B cell (primary cell): ENCODE data around the gene SUSD4. TPM values are rescaled to one million over a fixed set of nuclear protein-coding genes. Genes with fewer than 3 reads are reported as not detected.

ENCODE experiments used
- ATAC-seq: fragments of 200-7000 bp; cut with Tn5 transposase; one replicate; pipeline ENCODE4 v1.10.0; 2021; ENCODE audit warnings: low read depth, mild to moderate bottlenecking, moderate number of reproducible peaks, moderate library complexity
- CTCF ChIA-PET: fragments of 350-600 bp; sonication (Branson Sonifier 250); formaldehyde crosslinking; loops from one replicate; lab custom pipeline; 2021; ENCODE audit warnings: antibody characterized with exemption, inconsistent platforms; lab: Charles Lee
- POLR2A ChIA-PET: fragments of 350-600 bp; sonication (Branson Sonifier 250); formaldehyde crosslinking; loops from one replicate; lab custom pipeline; 2021; ENCODE audit warnings: antibody characterized with exemption; lab: Charles Lee
- DNase-seq: peaks from one replicate; pipeline ENCODE4 v3.0.0; 2013
- H2AFZ ChIP-seq: 2 replicates; pipeline ENCODE4 v1.6.1; 2012; ENCODE audit warnings: mild to moderate bottlenecking, low read depth, low read length; ENCODE audit not compliant: insufficient read depth, poor library complexity, severe bottlenecking
- H3K27ac ChIP-seq, 2 donors: 1 replicate in 1 of 2; 2 replicates in 1 of 2; pipeline ENCODE4 v1.5.1; 2012 to 2013; ENCODE audit warnings: low read length in 2 of 2, mild to moderate bottlenecking in 2 of 2, moderate library complexity in 1 of 2
- H3K27me3 ChIP-seq, 4 experiments: fragments of 200-600 bp in 1 of 4; sonication (generic) in 1 of 4; replicated peaks in 1 of 4; 1 replicate in 2 of 4; 2 replicates in 2 of 4; pipeline versions ENCODE4 v1.6.1 to v1.7.0; 2013 to 2016; ENCODE audit warnings: low read length in 3 of 4, mild to moderate bottlenecking in 2 of 4, mixed read lengths in 1 of 4, moderate library complexity in 1 of 4; ENCODE audit not compliant: insufficient read depth in 4 of 4, control insufficient read depth in 3 of 4; ENCODE audit errors: control extremely low read depth in 1 of 4
- H3K36me3 ChIP-seq, 2 experiments: replicated peaks in 1 of 2; 1 replicate in 1 of 2; 2 replicates in 1 of 2; pipeline versions ENCODE4 v1.6.1 to v1.7.1; 2013; ENCODE audit warnings: low read length in 1 of 2; ENCODE audit not compliant: insufficient read depth in 2 of 2, control insufficient read depth in 1 of 2; ENCODE audit errors: control extremely low read depth in 1 of 2, extremely low read depth in 1 of 2
- H3K4me1 ChIP-seq, 2 donors: fragments of 200-600 bp in 1 of 2; sonication (generic) in 1 of 2; 1 replicate in 1 of 2; 2 replicates in 1 of 2; pipeline versions ENCODE4 v1.5.1 to v1.6.1; 2013 to 2017; ENCODE audit warnings: low read length in 2 of 2; ENCODE audit not compliant: control insufficient read depth in 2 of 2, insufficient read depth in 2 of 2
- H3K4me2 ChIP-seq: replicated peaks from 2 replicates; pipeline ENCODE3; 2012; ENCODE audit warnings: mild to moderate bottlenecking, low read depth, low read length; ENCODE audit not compliant: poor library complexity, severe bottlenecking
- H3K4me3 ChIP-seq, 5 experiments: fragments of 200-600 bp in 1 of 5; sonication (generic) in 1 of 5; 1 replicate in 3 of 5; 2 replicates in 2 of 5; pipeline versions ENCODE4 v1.5.1 to v1.7.0; 2011 to 2016; ENCODE audit warnings: low read length in 4 of 5, mild to moderate bottlenecking in 4 of 5, low read depth in 2 of 5, control low read depth in 1 of 5, moderate library complexity in 1 of 5; ENCODE audit not compliant: insufficient read depth in 1 of 5; ENCODE audit errors: control extremely low read depth in 1 of 5, extremely low read depth in 1 of 5
- H3K79me2 ChIP-seq: fragments of 200-600 bp; sonication (generic); one replicate; pipeline ENCODE4 v1.6.0; 2016; ENCODE audit warnings: low read length; ENCODE audit not compliant: control insufficient read depth, insufficient read depth
- H3K9ac ChIP-seq: fragments of 200-600 bp; sonication (generic); 2 replicates; pipeline ENCODE4 v1.6.1; 2017; ENCODE audit warnings: mild to moderate bottlenecking, low read length, moderate library complexity
- H3K9me3 ChIP-seq, 3 donors: one replicate each; pipeline versions ENCODE4 v1.6.1 to v1.7.1; 2013; ENCODE audit warnings: low read length in 2 of 3; ENCODE audit not compliant: control insufficient read depth in 2 of 3, insufficient read depth in 1 of 3; ENCODE audit errors: control extremely low read depth in 1 of 3
- H4K20me1 ChIP-seq: 2 replicates; pipeline ENCODE4 v1.6.0; 2012; ENCODE audit warnings: mild to moderate bottlenecking, low read length; ENCODE audit not compliant: insufficient read depth, control insufficient read depth, poor library complexity, severe bottlenecking
- H3K27ac Mint-ChIP-seq: one replicate; pipeline ENCODE4 v1.8.0; 2021; ENCODE audit warnings: mixed read lengths
- H3K27me3 Mint-ChIP-seq: one replicate; pipeline ENCODE4 v1.8.0; 2021; ENCODE audit warnings: mixed read lengths
- H3K4me1 Mint-ChIP-seq: one replicate; pipeline ENCODE4 v1.8.0; 2021; ENCODE audit warnings: mixed read lengths
- H3K4me3 Mint-ChIP-seq: one replicate; pipeline ENCODE4 v1.8.0; 2021; ENCODE audit warnings: mixed read lengths
- H3K9me3 Mint-ChIP-seq: one replicate; pipeline ENCODE4 v1.8.0; 2022; ENCODE audit warnings: mixed read lengths; ENCODE audit not compliant: insufficient read depth
- CTCF ChIP-seq: fragments of 200-600 bp; IDR thresholded peaks from one replicate; pipeline ENCODE4 v1.8.0; 2022; ENCODE audit warnings: antibody characterized with exemption, mild to moderate bottlenecking
- EZH2 ChIP-seq: IDR thresholded peaks from 2 replicates; pipeline ENCODE4 v1.6.1; 2012; ENCODE audit warnings: borderline replicate concordance, low read depth, mild to moderate bottlenecking, moderate library complexity, low read length; ENCODE audit not compliant: insufficient read depth, poor library complexity, severe bottlenecking
- WGBS: methylation state at CpG from one replicate; pipeline ENCODE4 v1.1.5; 2013; ENCODE audit warnings: missing lambda C conversion rate; ENCODE audit not compliant: insufficient coverage; 5-methylcytosine and 5-hydroxymethylcytosine counted together
- intact Hi-C: fragments of 100-400 bp; cut with micrococcal nuclease; formaldehyde crosslinking; loops from one replicate; pipeline ENCODE4 v1.10.0; 2022
- polyA plus RNA-seq: library from polyadenylated mRNA; depleted of rRNA; stranded (reverse); fragments of >200 nt; gene quantifications from 2 replicates; pipeline ENCODE4 v1.2.3, GENCODE V29; 2012
- total RNA-seq, 2 donors: library from RNA; stranded (reverse); fragments of 120-200 nt in 1 of 2; gene quantifications; 1 replicate in 1 of 2; 2 replicates in 1 of 2; pipeline versions ENCODE4 v1.2.3 to v1.2.4, GENCODE V29; 2013 to 2022

Gene SUSD4
- total and polyA plus RNA-seq, 2 donors (not counting 1 experiment from before 2014, with no cell fraction given), result 0.13 TPM; not detected in 1

GRCh38 chr1:223319398-223319797 lies 44.6 kb downstream of the SUSD4 start:
- Mint-ChIP-seq H3K27ac (no peak overlapping the region), H3K4me3 (no peak overlapping the region), H3K9me3 (no peaks in the 10 kb centered on the region), H3K27me3 (peaks cover 25% of the 10 kb centered on the region), H3K4me1 (no peaks in the 10 kb centered on the region)
- POLR2A ChIA-PET, result no interaction called here
- TF ChIP-seq CTCF (no peak), EZH2 (no peak)
- H3K27ac ChIP-seq, result no peak overlapping the region
- no peak overlapping the region for H2AFZ ChIP-seq
- intact Hi-C loops, result no loop called here
- H3K4me3 ChIP-seq, result no peak overlapping the region
- DNase-seq (no peak), ATAC-seq (no peak)
- H3K9me3 ChIP-seq, result peaks cover 0 to 6% (median 0%) of the 10 kb centered on the region in 3 donors
- WGBS, result 92% methylated on average over 2 of the region's 3 CpGs
- H3K36me3 ChIP-seq, result no peaks in the 10 kb centered on the region
- peaks cover 0 to under 1% (median 0%) of the 10 kb centered on the region in 4 experiments for H3K27me3 ChIP-seq
- CTCF ChIA-PET, result no interaction called here
- H3K4me1 ChIP-seq, result no peaks in the 10 kb centered on the region
- H4K20me1 ChIP-seq, result no peaks in the 10 kb centered on the region
- no peak overlapping the region for H3K4me2 ChIP-seq
- no peak overlapping the region for H3K9ac ChIP-seq
- no peaks in the 10 kb centered on the region for H3K79me2 ChIP-seq

GRCh38 chr1:223316082-223316481 lies 47.9 kb downstream of the SUSD4 start:
- ChIA-PET CTCF (no interaction called here), POLR2A (no interaction called here)
- ATAC-seq (no peak), DNase-seq (no peak)
- Histone ChIP-seq H3K27me3 (no peaks in the 10 kb centered on the region), H3K9ac (no peak overlapping the region), H3K79me2 (no peaks in the 10 kb centered on the region), H2AFZ (no peak overlapping the region), H3K27ac (no peak overlapping the region), H3K9me3 (peaks cover 0 to 6% (median 0%) of the 10 kb centered on the region in 3 donors), H3K4me2 (no peak overlapping the region), H4K20me1 (no peaks in the 10 kb centered on the region), H3K4me3 (no peak overlapping the region), H3K4me1 (no peaks in the 10 kb centered on the region), H3K36me3 (no peaks in the 10 kb centered on the region)
- Mint-ChIP-seq H3K27ac (no peak overlapping the region), H3K9me3 (no peaks in the 10 kb centered on the region), H3K27me3 (peaks cover 12% of the 10 kb centered on the region), H3K4me3 (no peak overlapping the region), H3K4me1 (no peaks in the 10 kb centered on the region)
- TF ChIP-seq EZH2 (no peak), CTCF (no peak)
- intact Hi-C loops, result no loop called here
- WGBS, result 83% methylated on average over 1 of the region's 3 CpGs
